Ishikawa (cell line): ENCODE measurements around the gene ZNF732.

Source experiments
- CEBPB ChIP-seq: IDR thresholded peaks from 2 replicates; pipeline ENCODE4 v1.6.1; 2012
- CREB1 ChIP-seq: IDR thresholded peaks from 2 replicates; pipeline ENCODE4 v1.6.1; 2012; ENCODE audit warnings: low read depth
- EGR1 ChIP-seq: IDR thresholded peaks from 2 replicates; pipeline ENCODE4 v1.6.1; 2012
- EP300 ChIP-seq: IDR thresholded peaks from 2 replicates; pipeline ENCODE4 v1.6.1; 2012; ENCODE audit warnings: borderline replicate concordance
- FOXM1 ChIP-seq: IDR thresholded peaks from 2 replicates; pipeline ENCODE4 v1.6.1; 2012; ENCODE audit warnings: low read depth, borderline replicate concordance
- NFIC ChIP-seq: IDR thresholded peaks from 2 replicates; pipeline ENCODE4 v1.6.1; 2012
- RAD21 ChIP-seq: IDR thresholded peaks from 2 replicates; pipeline ENCODE4 v1.6.1; 2012; ENCODE audit warnings: low read depth
- TAF1 ChIP-seq: IDR thresholded peaks from 2 replicates; pipeline ENCODE4 v1.6.1; 2012; ENCODE audit warnings: low read depth, mild to moderate bottlenecking
- TCF12 ChIP-seq: IDR thresholded peaks from 2 replicates; pipeline ENCODE4 v1.6.1; 2012; ENCODE audit warnings: low read depth
- TEAD4 ChIP-seq: IDR thresholded peaks from 2 replicates; pipeline ENCODE4 v1.6.1; 2012
- USF1 ChIP-seq: IDR thresholded peaks from 2 replicates; pipeline ENCODE4 v1.6.1; 2012
- YY1 ChIP-seq: IDR thresholded peaks from 2 replicates; pipeline ENCODE4 v1.6.1; 2012; ENCODE audit warnings: low read depth
- ZBTB7A ChIP-seq: IDR thresholded peaks from 2 replicates; pipeline ENCODE4 v1.6.1; 2012; ENCODE audit warnings: low read depth
- TF ChIP-seq, protein P1 (sequence below): IDR thresholded peaks from 2 replicates; pipeline ENCODE4 v1.6.1; 2012; ENCODE audit warnings: low read depth, mild to moderate bottlenecking
- TF ChIP-seq, protein P2 (sequence below): IDR thresholded peaks from 2 replicates; pipeline ENCODE4 v1.6.1; 2012

Gene ZNF732

DNA sequence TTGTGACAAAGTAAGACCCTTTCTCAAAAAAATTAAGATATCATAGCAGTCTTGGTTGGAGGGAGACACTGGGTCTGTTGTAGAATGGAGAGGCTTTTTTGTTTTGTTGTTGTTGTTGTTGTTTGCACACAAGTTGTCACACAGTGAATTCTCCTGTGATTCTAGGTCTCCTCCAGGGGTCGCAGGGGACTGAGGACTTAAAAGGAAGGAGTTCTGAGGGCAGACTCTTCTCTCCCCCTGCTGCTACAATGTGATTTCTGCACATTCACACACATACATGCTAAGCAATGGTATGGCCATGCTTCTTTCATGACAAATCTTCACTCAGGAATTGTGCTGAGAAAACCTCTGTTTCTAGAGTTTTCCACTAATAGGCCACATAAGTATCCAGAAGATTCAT, 71.1 kb downstream of the ZNF732 start:
- no peak for TF ChIP-seq EGR1
- TF ChIP-seq TEAD4: no peak

DNA sequence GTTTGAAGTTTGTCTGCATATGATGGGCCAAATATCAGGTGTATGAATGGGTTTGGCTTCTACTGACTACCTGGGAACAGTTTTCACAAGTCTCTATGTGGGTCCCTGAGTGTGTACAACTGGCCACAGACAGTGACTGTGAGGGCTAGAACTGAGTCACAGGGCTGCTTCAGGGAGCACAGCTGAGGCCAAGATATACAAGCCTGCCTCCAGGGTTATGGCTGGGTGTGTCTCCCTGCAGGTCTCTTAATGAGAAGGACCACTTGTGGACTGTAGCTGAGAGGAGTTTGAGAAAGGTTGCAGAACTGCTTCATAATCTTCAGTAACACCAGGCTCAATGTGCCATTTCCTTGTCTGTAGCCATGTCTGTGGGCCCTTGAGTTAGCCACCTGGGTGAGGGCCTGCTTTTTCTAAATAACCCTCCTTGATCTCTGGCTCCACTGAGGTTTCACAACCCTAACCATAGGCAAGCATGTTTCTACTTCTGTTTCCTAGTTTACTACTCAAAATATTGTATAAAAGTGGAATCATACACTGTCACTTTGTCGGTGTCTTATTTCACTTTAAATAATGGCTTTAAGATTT, 81.3 kb downstream of the ZNF732 start:
- TF ChIP-seq, protein P1, sequence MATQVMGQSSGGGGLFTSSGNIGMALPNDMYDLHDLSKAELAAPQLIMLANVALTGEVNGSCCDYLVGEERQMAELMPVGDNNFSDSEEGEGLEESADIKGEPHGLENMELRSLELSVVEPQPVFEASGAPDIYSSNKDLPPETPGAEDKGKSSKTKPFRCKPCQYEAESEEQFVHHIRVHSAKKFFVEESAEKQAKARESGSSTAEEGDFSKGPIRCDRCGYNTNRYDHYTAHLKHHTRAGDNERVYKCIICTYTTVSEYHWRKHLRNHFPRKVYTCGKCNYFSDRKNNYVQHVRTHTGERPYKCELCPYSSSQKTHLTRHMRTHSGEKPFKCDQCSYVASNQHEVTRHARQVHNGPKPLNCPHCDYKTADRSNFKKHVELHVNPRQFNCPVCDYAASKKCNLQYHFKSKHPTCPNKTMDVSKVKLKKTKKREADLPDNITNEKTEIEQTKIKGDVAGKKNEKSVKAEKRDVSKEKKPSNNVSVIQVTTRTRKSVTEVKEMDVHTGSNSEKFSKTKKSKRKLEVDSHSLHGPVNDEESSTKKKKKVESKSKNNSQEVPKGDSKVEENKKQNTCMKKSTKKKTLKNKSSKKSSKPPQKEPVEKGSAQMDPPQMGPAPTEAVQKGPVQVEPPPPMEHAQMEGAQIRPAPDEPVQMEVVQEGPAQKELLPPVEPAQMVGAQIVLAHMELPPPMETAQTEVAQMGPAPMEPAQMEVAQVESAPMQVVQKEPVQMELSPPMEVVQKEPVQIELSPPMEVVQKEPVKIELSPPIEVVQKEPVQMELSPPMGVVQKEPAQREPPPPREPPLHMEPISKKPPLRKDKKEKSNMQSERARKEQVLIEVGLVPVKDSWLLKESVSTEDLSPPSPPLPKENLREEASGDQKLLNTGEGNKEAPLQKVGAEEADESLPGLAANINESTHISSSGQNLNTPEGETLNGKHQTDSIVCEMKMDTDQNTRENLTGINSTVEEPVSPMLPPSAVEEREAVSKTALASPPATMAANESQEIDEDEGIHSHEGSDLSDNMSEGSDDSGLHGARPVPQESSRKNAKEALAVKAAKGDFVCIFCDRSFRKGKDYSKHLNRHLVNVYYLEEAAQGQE: no peak
- TF ChIP-seq TAF1 (no peak), FOXM1 (no peak), RAD21 (no peak), CREB1 (no peak), ZBTB7A (no peak), TCF12 (no peak), EP300 (no peak), USF1 (no peak), EGR1 (no peak), NFIC (no peak), CEBPB (no peak), YY1 (no peak), TEAD4 (no peak)
- TF ChIP-seq, protein P2, sequence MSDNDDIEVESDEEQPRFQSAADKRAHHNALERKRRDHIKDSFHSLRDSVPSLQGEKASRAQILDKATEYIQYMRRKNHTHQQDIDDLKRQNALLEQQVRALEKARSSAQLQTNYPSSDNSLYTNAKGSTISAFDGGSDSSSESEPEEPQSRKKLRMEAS: no peak
